PFSK-1 (cell line): ENCODE data around the gene MPPE1.

Source experiments
- FOXP2 ChIP-seq: optimal IDR thresholded peaks from 2 replicates; pipeline ENCODE3; 2011; ENCODE audit warnings: borderline replicate concordance, control low read depth, inconsistent platforms; ENCODE audit not compliant: insufficient read depth; ENCODE audit errors: extremely low read length, extremely low read depth
- POLR2AphosphoS5 ChIP-seq: IDR thresholded peaks from 2 replicates; pipeline ENCODE4 v1.6.1; 2012; ENCODE audit warnings: low read depth, mild to moderate bottlenecking, control low read depth, low read length, moderate library complexity
- SIN3A ChIP-seq: IDR thresholded peaks from 2 replicates; pipeline ENCODE4 v1.6.1; 2012; ENCODE audit warnings: mild to moderate bottlenecking, low read length, moderate library complexity, borderline replicate concordance; ENCODE audit not compliant: insufficient read depth
- TAF1 ChIP-seq: IDR thresholded peaks from 2 replicates; pipeline ENCODE4 v1.6.1; 2012; ENCODE audit warnings: low read length, control low read depth, borderline replicate concordance; ENCODE audit not compliant: insufficient read depth
- TF ChIP-seq, protein P1 (sequence below), 2 experiments: IDR thresholded peaks; 2 replicates each; pipeline versions ENCODE4 v1.6.1 to v1.8.0; 2011 to 2012; ENCODE audit warnings: low read depth in 2 of 2, low read length in 2 of 2, control low read depth in 1 of 2, inconsistent platforms in 1 of 2, mild to moderate bottlenecking in 1 of 2, moderate library complexity in 1 of 2; ENCODE audit not compliant: insufficient read depth in 1 of 2

The MPPE1 gene

DNA sequence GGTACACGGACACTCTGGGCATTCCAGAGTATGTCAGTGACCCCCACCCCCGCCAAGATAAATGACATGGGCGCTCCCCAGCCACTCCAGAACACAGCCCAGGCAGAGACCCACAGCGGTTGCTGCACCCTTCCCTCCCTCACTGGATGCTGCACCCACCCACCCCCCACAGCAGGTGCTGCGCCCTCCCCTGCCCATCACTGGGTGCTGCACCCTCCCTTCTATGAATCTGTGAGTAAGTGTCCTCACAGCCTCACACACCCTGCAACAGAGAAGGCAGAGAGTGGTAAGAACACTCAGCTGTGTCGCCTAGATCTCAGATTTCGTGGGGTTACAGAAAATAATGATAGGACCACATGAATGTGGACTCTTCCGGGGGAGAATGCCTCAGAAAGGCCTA is 33.4 kb downstream of the MPPE1 start:
- TF ChIP-seq TAF1 = no peak
- TF ChIP-seq SIN3A = no peak

DNA sequence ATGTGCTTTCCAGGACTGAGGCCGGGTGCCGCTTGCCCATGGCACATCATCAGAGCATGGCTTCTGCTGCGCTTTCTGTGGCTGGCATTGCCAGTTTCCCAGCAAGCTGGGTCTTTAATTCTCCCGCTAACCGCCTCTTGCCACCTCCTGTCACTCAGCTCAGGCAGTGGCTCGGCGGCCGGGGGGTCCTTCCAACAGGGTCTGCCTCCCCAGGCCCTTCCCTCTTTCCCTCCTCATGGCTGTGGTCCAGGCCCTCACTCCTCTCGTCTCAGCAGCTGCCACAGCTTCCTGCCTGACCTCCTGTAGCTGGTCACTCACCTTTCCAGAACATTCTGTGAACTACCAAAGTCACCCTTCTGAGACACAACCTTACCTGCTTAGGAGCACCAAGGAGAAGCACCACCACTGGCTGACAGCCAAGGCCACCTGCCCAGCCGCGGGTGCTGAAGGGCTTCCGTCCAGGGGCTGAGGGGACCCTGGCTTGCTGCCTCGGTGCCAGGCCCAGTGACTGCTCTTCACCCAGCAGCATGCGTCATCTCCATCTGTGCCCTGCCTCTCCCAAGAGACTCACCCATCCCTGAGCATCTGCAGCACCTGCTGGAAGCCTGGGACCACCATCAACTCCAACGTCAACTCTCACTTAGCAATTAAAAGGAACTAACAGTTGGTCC is 34.3 kb downstream of the MPPE1 start:
- TF ChIP-seq, protein P1, sequence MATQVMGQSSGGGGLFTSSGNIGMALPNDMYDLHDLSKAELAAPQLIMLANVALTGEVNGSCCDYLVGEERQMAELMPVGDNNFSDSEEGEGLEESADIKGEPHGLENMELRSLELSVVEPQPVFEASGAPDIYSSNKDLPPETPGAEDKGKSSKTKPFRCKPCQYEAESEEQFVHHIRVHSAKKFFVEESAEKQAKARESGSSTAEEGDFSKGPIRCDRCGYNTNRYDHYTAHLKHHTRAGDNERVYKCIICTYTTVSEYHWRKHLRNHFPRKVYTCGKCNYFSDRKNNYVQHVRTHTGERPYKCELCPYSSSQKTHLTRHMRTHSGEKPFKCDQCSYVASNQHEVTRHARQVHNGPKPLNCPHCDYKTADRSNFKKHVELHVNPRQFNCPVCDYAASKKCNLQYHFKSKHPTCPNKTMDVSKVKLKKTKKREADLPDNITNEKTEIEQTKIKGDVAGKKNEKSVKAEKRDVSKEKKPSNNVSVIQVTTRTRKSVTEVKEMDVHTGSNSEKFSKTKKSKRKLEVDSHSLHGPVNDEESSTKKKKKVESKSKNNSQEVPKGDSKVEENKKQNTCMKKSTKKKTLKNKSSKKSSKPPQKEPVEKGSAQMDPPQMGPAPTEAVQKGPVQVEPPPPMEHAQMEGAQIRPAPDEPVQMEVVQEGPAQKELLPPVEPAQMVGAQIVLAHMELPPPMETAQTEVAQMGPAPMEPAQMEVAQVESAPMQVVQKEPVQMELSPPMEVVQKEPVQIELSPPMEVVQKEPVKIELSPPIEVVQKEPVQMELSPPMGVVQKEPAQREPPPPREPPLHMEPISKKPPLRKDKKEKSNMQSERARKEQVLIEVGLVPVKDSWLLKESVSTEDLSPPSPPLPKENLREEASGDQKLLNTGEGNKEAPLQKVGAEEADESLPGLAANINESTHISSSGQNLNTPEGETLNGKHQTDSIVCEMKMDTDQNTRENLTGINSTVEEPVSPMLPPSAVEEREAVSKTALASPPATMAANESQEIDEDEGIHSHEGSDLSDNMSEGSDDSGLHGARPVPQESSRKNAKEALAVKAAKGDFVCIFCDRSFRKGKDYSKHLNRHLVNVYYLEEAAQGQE (IDR thresholded peaks at IDR 0.05; ENCODE audit: insufficient read depth in 1 of 2, low read depth in 2 of 2, low read length in 2 of 2) = no peak
- TF ChIP-seq SIN3A (no peak), TAF1 (no peak), FOXP2 (no peak), POLR2AphosphoS5 (no peak)

DNA sequence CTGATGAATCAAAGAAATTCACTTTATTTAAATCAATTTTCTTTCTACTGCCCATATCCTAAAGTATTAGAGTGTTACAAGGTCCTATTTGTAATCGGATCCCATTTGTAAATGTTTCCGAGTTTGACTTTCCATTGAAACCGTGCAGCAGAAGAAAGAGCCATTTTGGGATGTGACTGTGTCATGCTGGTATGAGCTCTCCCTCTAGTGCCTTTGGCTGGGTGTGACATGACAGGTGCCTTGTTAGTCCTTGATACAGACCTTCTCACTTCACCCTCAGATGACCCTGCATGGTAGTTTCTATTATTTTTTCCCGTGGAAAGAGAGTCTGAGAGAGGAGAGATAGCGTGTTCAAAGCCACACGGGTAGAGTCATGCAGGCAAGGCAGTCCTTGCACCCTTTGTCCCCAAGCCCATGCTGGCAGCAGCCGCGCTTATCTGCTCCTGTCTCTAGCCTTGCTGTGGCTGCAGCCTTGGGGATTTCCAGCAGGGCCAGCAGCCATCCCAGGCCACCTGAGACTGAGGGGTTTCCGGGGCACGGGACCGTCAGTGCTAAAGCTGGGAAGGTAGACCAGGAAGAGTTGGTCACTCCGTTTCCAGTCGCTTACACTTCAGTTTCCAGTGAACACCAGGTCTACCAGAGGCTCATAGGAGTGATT is 35.5 kb downstream of the MPPE1 start:
- TF ChIP-seq POLR2AphosphoS5 = no peak
- TF ChIP-seq FOXP2 = no peak
- no peak for TF ChIP-seq SIN3A

DNA sequence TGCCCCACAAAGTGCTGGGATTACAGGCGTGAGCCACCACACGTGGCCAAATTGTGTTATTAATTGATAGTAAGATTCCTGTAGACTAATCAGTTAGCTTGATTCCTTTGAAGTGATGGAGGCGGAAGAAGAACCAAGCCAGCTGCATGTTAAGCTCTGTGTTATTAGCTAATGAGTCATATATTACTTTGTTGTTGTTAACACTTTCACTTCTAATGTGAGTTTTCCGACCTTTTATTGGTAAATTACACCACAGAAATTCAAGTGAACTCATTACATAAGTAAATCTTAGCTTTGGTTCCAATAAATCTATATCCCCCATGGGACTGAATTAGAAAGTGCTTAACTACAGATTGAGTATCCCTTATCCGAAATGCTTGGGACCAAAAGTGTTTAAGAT is 36.6 kb downstream of the MPPE1 start:
- TF ChIP-seq POLR2AphosphoS5 = no peak
- TF ChIP-seq, protein P1 (IDR thresholded peaks at IDR 0.05; ENCODE audit: insufficient read depth in 1 of 2, low read depth in 2 of 2, low read length in 2 of 2) = no peak

DNA sequence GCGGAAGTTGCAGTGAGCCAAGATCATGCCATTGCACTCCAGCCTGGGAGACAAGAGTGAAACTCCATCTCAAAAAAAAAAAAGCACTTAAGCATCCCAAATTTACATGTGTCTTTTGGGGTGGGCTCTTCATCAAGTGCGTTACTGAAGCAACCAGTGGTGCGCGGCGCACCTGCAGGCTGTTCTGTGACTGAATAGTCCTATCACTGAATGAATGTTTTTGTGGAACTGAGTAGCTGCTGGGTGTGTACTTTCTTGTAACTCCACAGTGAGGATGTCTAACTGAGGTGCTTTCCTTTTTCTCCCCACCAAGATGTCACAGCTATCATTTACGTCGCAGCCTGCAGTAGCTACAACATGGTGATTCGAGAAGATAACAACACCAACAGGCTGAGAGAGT is 39.9 kb downstream of the MPPE1 start:
- no peak for TF ChIP-seq POLR2AphosphoS5
- TF ChIP-seq TAF1 = no peak
- TF ChIP-seq FOXP2 = no peak
- TF ChIP-seq SIN3A = no peak
- TF ChIP-seq, protein P1 (IDR thresholded peaks at IDR 0.05; ENCODE audit: insufficient read depth in 1 of 2, low read depth in 2 of 2, low read length in 2 of 2) = no peak

DNA sequence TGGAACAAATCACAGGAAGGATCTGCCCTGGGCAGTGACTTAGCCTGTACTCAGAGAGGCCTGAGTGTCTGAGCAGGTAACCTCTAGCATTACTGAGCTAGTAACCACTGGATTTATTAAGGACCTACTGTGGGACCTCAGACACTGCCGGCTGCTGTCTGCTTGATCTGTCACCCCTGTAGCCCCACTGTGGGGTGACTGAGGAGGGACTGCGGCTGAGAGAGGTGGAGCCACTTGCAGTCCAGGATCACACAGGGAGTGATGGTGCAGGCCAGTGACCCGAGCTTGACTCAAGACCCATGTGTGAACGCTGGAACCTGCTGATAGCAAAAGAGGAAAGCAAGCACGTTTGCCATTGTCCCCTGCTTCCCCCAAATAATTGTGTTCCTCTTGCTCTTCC is 41.4 kb downstream of the MPPE1 start:
- TF ChIP-seq, protein P1 (IDR thresholded peaks at IDR 0.05; ENCODE audit: insufficient read depth in 1 of 2, low read depth in 2 of 2, low read length in 2 of 2) = no peak
- TF ChIP-seq TAF1 = no peak
